Breast epithelium (tissue), 4 donors: ENCODE measurements around the gene OSBPL1A. TPM values are rescaled to one million over a fixed set of nuclear protein-coding genes. Genes with fewer than 3 reads are reported as not detected.

Experiments
- DNase-seq, 2 donors: peaks; one replicate each; pipeline ENCODE4 v3.0.0-alpha.2; 2019; ENCODE audit warnings: low spot score in 2 of 2
- H3K27ac ChIP-seq, 2 donors: fragments of 200-600 bp; sonication (generic) in 1 of 2; one replicate each; pipeline ENCODE4 v1.5.1; 2016 to 2019; ENCODE audit warnings: mild to moderate bottlenecking in 1 of 2
- H3K27me3 ChIP-seq, 2 donors: fragments of 200-600 bp; sonication (generic) in 1 of 2; one replicate each; pipeline versions ENCODE4 v1.5.1 to v1.6.0; 2017 to 2019; ENCODE audit warnings: control low read depth in 1 of 2, mild to moderate bottlenecking in 1 of 2
- H3K36me3 ChIP-seq: fragments of 200-600 bp; one replicate; pipeline ENCODE4 v1.5.1; 2019
- H3K4me1 ChIP-seq, 2 donors: fragments of 200-600 bp; sonication (generic); one replicate each; pipeline ENCODE4 v1.5.1; 2016 to 2019; ENCODE audit warnings: control low read depth in 1 of 2
- H3K4me3 ChIP-seq, 3 donors: fragments of 200-600 bp; sonication (generic); 1 replicate in 2 of 3; 2 replicates in 1 of 3; pipeline ENCODE4 v1.5.1; 2016 to 2019; ENCODE audit warnings: mild to moderate bottlenecking in 3 of 3, moderate library complexity in 2 of 3
- H3K9me3 ChIP-seq, 2 donors: fragments of 200-600 bp; sonication (generic) in 1 of 2; one replicate each; pipeline ENCODE4 v1.5.1; 2016 to 2019; ENCODE audit warnings: control low read depth in 1 of 2
- CTCF ChIP-seq, 3 donors: fragments of 450-650 bp; IDR thresholded peaks; one replicate each; pipeline ENCODE4 v1.5.1; 2016 to 2017; ENCODE audit warnings: antibody characterized with exemption in 3 of 3, mild to moderate bottlenecking in 3 of 3, moderate library complexity in 3 of 3
- POLR2A ChIP-seq: fragments of 450-650 bp; IDR thresholded peaks from one replicate; pipeline ENCODE4 v1.6.1; 2016; ENCODE audit warnings: antibody characterized with exemption, mild to moderate bottlenecking, moderate library complexity
- POLR2AphosphoS5 ChIP-seq, 3 donors: sonication (generic); formaldehyde crosslinking; IDR thresholded peaks; one replicate each; pipeline ENCODE4 v1.6.1; 2017; ENCODE audit warnings: antibody characterized with exemption in 3 of 3
- intact Hi-C: fragments of 100-400 bp; cut with DNase I; formaldehyde crosslinking; loops from one replicate; pipeline ENCODE4 v1.15.1; 2023; ENCODE audit warnings: low total_unique reads
- total RNA-seq, 3 donors: library from RNA; depleted of rRNA; stranded (reverse); fragments of >200 nt; gene quantifications; one replicate each; pipeline ENCODE4 v1.1.0, GENCODE V29; 2016

OSBPL1A gene
- total RNA-seq, 3 donors from 2014 or later: 61.1 to 84.3 (median 77.0) TPM

GRCh38 chr18:24114924-24115549 is 282.6 kb downstream of the OSBPL1A start:
- no peak for DNase-seq
- no peaks in the 10 kb centered on the region for H3K4me1 ChIP-seq
- no peaks in the 10 kb centered on the region for H3K36me3 ChIP-seq
- H3K27ac ChIP-seq: no peak overlapping the region
- no peak overlapping the region for H3K4me3 ChIP-seq
- no peaks in the 10 kb centered on the region for H3K27me3 ChIP-seq
- intact Hi-C loops: no loop called here
- no peaks in the 10 kb centered on the region for H3K9me3 ChIP-seq
- TF ChIP-seq POLR2AphosphoS5 (IDR thresholded peaks at IDR 0.05): no peak

DNA sequence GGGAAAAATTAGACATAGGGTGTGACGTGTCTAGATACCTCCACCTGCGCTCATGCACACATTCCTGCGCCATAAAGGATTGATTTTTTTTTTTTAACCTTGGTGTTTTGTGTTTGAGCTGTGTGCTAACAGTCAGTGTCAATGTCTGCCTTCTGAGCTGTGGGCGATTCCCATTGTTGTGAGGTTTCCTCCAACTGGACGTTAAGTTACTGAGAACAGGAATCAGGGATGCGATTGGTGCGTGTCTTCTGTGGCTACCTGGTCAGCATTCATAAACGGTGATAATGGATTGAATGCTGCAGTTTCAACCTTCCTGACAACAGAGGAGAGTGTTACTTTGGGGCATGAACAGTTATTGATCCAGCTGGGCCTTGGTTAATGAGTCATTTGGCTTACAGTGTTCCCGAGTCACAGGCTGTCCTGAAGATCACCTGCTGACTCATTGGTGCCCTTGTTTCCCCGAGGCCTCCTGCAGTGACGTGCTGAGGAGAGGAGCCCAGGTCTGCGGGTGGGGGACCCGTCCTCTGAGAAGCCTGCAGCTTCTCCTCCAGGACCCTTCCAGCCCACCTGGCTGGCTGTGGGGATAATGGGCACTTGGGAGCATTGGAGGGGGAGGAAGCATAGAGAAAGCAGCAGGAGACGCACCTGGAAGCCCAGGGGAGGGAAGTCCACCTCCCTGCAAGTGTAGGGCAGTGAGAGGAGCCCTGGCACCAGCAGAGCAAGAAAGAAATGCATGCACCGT is 284.6 kb downstream of the OSBPL1A start:
- intact Hi-C loops: no loop called here
- no peak for TF ChIP-seq POLR2A
- no peak for TF ChIP-seq CTCF (IDR thresholded peaks at IDR 0.05)
- TF ChIP-seq POLR2AphosphoS5 (IDR thresholded peaks at IDR 0.05): no peak
- Histone ChIP-seq H3K4me1 (no peaks in the 10 kb centered on the region), H3K36me3 (no peaks in the 10 kb centered on the region), H3K27me3 (no peaks in the 10 kb centered on the region), H3K9me3 (no peaks in the 10 kb centered on the region), H3K27ac (peak overlapping the region; percentile 26 to 48), H3K4me3 (no peak overlapping the region)
- peak in 1 of 2 donors; percentile 35 for DNase-seq

DNA sequence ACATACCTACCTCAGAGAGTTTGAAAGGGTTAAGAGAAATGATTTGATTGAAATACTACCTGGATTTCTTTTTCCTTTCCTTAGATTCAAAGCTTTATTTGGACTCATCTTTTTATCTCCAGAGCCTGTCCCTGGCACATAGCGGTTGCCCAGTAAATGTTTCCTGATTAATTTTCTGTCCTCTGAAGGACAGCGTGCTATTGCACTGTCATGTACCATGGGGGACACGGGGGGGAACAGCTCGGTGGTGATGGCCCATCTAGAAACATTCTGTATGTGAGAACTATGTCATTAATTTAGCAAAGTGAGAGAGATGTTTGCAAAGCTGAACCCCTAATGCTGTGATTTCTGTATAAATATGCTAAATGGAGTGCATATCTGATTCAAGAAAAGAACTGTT is 285.2 kb downstream of the OSBPL1A start:
- H3K36me3 ChIP-seq: no peaks in the 10 kb centered on the region
- no peaks in the 10 kb centered on the region for H3K4me1 ChIP-seq
- H3K27ac ChIP-seq: peak overlapping the region in 1 of 2 donors; percentile 4
- TF ChIP-seq POLR2A: no peak
- no peak for TF ChIP-seq CTCF (IDR thresholded peaks at IDR 0.05)
- TF ChIP-seq POLR2AphosphoS5 (IDR thresholded peaks at IDR 0.05): no peak
- no peak overlapping the region for H3K4me3 ChIP-seq
- no peak for DNase-seq
- no peaks in the 10 kb centered on the region for H3K9me3 ChIP-seq
- no peaks in the 10 kb centered on the region for H3K27me3 ChIP-seq
- intact Hi-C loops: no loop called here

Other genes starting within 250 kb of the OSBPL1A start
- 10 to 100 TPM; 29.0 to 33.7 (median 30.2) TPM for gene IMPACT, start 28.8 kb upstream of the OSBPL1A start, total RNA-seq
- under 1 TPM in 2 of 3 donors, not detected in 1; 0.16 to 0.29 TPM for gene HRH4, start 62.8 kb upstream of the OSBPL1A start, total RNA-seq